Epidermal melanocyte (primary cell): ENCODE measurements around the gene CLSTN2.

Experiments used
- DNase-seq: peaks from one replicate; pipeline ENCODE4 v3.0.0; 2011; ENCODE audit warnings: low spot score; ENCODE audit not compliant: insufficient read length

Gene CLSTN2

GRCh38 chr3:140273542-140274195 lies 338.7 kb downstream of the CLSTN2 start:
- DNase-seq = no peak

- no peak for DNase-seq
Measured at GRCh38 chr3:140274429-140274828, 339.4 kb downstream of the CLSTN2 start.

GRCh38 chr3:140276703-140277102 lies 341.7 kb downstream of the CLSTN2 start:
- no peak for DNase-seq

- DNase-seq = no peak
Measured at GRCh38 chr3:140277886-140278285, 342.9 kb downstream of the CLSTN2 start.

- DNase-seq = no peak
Measured at GRCh38 chr3:140284372-140284771, 349.4 kb downstream of the CLSTN2 start.

- DNase-seq = no peak
Measured at GRCh38 chr3:140285380-140285779, 350.4 kb downstream of the CLSTN2 start.

- DNase-seq = no peak
Measured at GRCh38 chr3:140288595-140288994, 353.6 kb downstream of the CLSTN2 start.

- no peak for DNase-seq
Measured at GRCh38 chr3:140290105-140290504, 355.1 kb downstream of the CLSTN2 start.

- no peak for DNase-seq
Measured at GRCh38 chr3:140292170-140292569, 357.2 kb downstream of the CLSTN2 start.

GRCh38 chr3:140292684-140293083 lies 357.7 kb downstream of the CLSTN2 start:
- DNase-seq = peak; percentile 60

- DNase-seq = no peak
Measured at GRCh38 chr3:140294058-140294457, 359.1 kb downstream of the CLSTN2 start.

GRCh38 chr3:140296796-140297352 lies 361.9 kb downstream of the CLSTN2 start:
- DNase-seq = no peak

GRCh38 chr3:140298043-140298442 lies 363.1 kb downstream of the CLSTN2 start:
- no peak for DNase-seq

- DNase-seq = no peak
Measured at GRCh38 chr3:140298569-140299070, 363.6 kb downstream of the CLSTN2 start.

- no peak for DNase-seq
Measured at GRCh38 chr3:140303875-140304274, 368.9 kb downstream of the CLSTN2 start.

- no peak for DNase-seq
Measured at GRCh38 chr3:140308535-140308934, 373.6 kb downstream of the CLSTN2 start.

GRCh38 chr3:140311428-140311827 lies 376.4 kb downstream of the CLSTN2 start:
- no peak for DNase-seq

GRCh38 chr3:140315955-140316354 lies 381.0 kb downstream of the CLSTN2 start:
- DNase-seq = no peak

- no peak for DNase-seq
Measured at GRCh38 chr3:140316466-140316865, 381.5 kb downstream of the CLSTN2 start.

GRCh38 chr3:140316868-140317400 lies 381.9 kb downstream of the CLSTN2 start:
- DNase-seq = no peak

GRCh38 chr3:140319739-140320138 lies 384.8 kb downstream of the CLSTN2 start:
- DNase-seq = no peak

GRCh38 chr3:140323561-140323960 lies 388.6 kb downstream of the CLSTN2 start:
- no peak for DNase-seq

- no peak for DNase-seq
Measured at GRCh38 chr3:140332131-140332530, 397.1 kb downstream of the CLSTN2 start.
